Measurements from ENCODE around the gene ZNF560.

ZNF560 gene

DNA sequence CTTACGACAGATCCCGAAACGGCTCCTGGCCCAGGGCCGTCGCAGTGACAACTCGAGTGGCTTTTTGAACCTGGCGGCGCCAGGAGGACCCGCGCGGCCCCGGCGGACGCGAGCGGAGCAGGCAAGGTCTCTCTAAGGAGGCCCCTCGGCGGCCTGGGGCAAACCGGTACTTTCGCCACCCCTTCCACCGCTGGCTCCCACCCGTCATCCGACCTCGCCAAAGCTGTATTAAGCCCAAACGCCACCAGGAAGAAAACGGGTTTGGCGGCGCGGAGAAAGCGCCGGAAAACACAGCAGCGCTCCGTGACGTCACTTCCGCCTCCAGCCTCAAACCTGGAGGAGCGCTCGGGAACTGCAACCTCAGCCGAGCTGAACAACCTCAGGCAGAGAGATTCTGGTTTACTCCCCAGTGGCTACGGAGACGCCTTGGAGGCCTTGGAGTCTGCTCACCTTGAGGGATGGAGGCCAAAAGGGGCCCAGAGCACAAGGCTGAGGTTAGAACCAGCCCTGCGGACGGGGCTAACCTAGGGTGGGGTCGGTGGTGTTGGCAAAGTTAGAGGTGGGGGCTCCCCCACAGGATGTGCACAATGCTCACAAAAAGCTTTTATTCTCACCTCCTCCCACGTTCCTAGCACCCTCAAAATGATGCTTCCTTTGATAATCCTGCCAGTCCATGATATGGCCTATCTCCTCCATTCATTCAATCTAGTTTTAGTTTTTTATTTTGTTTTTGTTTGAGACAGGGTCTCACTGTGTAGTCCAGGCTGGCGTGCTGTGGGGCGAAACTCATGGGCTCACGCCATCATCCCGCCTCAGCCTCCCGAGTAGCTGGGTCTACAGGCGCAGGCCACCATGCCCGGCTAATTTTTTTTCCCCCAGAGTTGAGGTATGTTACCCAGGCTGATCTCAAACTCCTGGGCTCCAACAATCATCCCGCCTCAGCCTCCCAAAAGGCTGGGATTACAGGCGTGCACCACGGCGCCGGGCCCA, 62.8 kb downstream of the ZNF560 start, which contains the start of gene ZNF266:
Gene ZNF266 (minus strand): TSS at position 295 of the 990 bp plus-strand sequence. CDS start 15,484 bp downstream, outside the sequence.
- peak; percentile 95 for DNase-seq (ENCODE audit: low spot score)

DNA sequence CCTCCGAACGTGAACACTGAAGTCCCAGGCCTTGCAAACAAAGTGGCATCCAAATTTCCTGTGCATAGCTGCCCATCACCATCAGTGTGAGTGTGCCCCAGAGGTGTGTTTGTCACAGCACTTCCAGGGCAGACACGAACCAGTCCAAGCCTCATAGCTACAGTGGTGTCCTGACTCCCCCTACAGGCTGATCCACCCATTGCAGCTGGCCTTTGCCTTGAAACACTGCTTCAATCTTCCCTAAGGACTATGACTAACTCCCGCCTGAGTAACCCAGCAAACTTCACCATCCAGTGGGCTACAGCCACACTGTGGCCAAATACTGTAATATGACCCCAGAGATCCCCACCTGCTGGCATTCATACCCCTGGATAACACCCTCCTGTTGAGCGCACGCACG, 66.9 kb downstream of the ZNF560 start:
- peak; percentile 75 for DNase-seq (ENCODE audit: low spot score)

DNA sequence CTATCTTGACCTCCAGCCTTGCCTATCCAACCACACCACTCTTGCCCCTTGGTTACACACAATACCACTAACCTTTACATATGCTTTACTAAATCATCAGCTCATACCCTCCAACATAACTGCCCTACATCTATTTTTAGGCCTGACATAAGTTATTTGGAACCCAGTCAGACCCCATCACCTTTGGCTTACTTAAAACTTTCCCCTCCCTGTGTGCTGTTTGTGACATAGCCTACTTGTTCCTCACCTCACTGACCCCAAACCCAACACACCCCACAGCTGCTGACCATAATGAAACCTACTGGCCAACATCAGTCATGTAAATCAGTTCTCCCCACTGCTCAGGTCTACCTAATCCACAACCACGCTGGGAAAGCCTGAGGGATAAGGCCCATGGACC, 68.0 kb downstream of the ZNF560 start:
- DNase-seq (ENCODE audit: low spot score): no peak

DNA sequence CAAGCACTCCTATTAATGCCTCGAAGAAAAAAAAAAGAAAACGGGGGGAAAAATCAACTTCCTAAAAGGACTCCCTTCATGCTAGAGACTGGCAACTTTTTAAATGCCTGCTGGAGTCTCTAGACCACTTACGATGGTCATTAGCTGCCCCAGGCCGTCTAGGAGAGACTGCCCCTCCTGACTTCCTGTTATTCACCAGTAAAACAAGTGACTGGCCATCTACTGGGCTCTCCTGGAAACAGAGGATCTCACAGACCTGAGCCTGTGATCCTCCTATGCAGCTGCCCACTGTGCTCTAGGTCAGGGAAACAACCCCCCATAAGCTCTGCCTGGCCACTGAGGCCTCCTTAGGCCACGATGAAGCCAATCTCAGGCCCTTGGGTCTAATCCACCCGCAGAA, 70.5 kb downstream of the ZNF560 start:
- no peak for DNase-seq (ENCODE audit: low spot score)
